GM12878 (cell line): ENCODE results near the gene SEMA4D. TPM values are rescaled to one million over a fixed set of nuclear protein-coding genes. Genes with fewer than 3 reads are reported as not detected.
A peak's percentile ranks its signal among the peaks of the same experiment; 100 is the strongest.

Experiments used
- ATAC-seq: fragments of 200-7000 bp; cut with Tn5 transposase; 3 replicates; pipeline ENCODE4 v1.9.1; 2020; ENCODE audit warnings: mild to moderate bottlenecking, moderate library complexity
- BruUV-seq: library from RNA; stranded (reverse); fragments of 400-500 nt; replicated peaks from 2 replicates; lab custom pipeline; 2021; lab: Mats Ljungman, UMichigan
- CTCF ChIA-PET: fragments of 300-600 bp; sonication (Branson Sonifier 250); formaldehyde crosslinking; extraction: SDS; loops from one replicate; lab custom pipeline; 2021; ENCODE audit warnings: inconsistent platforms; lab: Yijun Ruan, JAX
- POLR2A ChIA-PET: fragments of 350-600 bp; formaldehyde crosslinking; extraction: SDS; loops from one replicate; lab custom pipeline; 2021; ENCODE audit warnings: inconsistent platforms; lab: Charles Lee
- RAD21 ChIA-PET: fragments of 300-600 bp; sonication (Branson Sonifier 250); formaldehyde crosslinking; loops from one replicate; lab custom pipeline; 2023; ENCODE audit warnings: antibody characterized with exemption; ENCODE audit not compliant: unreplicated experiment; lab: Charles Lee
- SMC1A ChIA-PET: fragments of 300-600 bp; sonication (Branson Sonifier 250); formaldehyde crosslinking; loops from one replicate; lab custom pipeline; 2023; ENCODE audit not compliant: unreplicated experiment, uncharacterized antibody; lab: Charles Lee
- DNase-seq: peaks from one replicate; pipeline ENCODE4 v3.0.0-alpha.2; 2011; ENCODE audit warnings: low read depth, low spot score
- FAIRE-seq: peaks from 3 replicates; lab custom pipeline; 2011; peaks lifted over from hg19 to GRCh38; lab: Jason Lieb, UNC
- H2AFZ ChIP-seq: 2 replicates; pipeline ENCODE4 v1.6.0; 2011; ENCODE audit warnings: low read depth, low read length, control low read depth; ENCODE audit not compliant: control insufficient read depth
- H3K27ac ChIP-seq: 2 replicates; pipeline ENCODE4 v1.5.1; 2011; ENCODE audit warnings: control low read depth; ENCODE audit not compliant: control insufficient read depth, insufficient read depth
- H3K27me3 ChIP-seq, 2 experiments: replicated peaks in 1 of 2; 2 replicates each; pipeline versions ENCODE4 v1.6.0 to v1.6.1; 2011; ENCODE audit warnings: low read length in 1 of 2; ENCODE audit not compliant: control insufficient read depth in 2 of 2, insufficient read depth in 2 of 2
- H3K36me3 ChIP-seq, 2 experiments: 2 replicates each; pipeline ENCODE4 v1.5.1; 2011; ENCODE audit warnings: low read length in 1 of 2; ENCODE audit not compliant: control insufficient read depth in 2 of 2, insufficient read depth in 2 of 2
- H3K4me1 ChIP-seq: 2 replicates; pipeline ENCODE4 v1.6.1; 2011; ENCODE audit warnings: mild to moderate bottlenecking, low read length, moderate library complexity, mixed read lengths; ENCODE audit not compliant: control insufficient read depth, insufficient read depth
- H3K4me2 ChIP-seq: 2 replicates; pipeline ENCODE4 v1.6.0; 2011; ENCODE audit warnings: control low read depth; ENCODE audit not compliant: control insufficient read depth, insufficient read depth
- H3K4me3 ChIP-seq: fragments of 200-600 bp; sonication (generic); 2 replicates; pipeline ENCODE4 v1.5.1; 2016
- H3K79me2 ChIP-seq: 2 replicates; pipeline ENCODE4 v1.6.0; 2011; ENCODE audit warnings: low read length; ENCODE audit not compliant: control insufficient read depth, insufficient read depth
- H3K9ac ChIP-seq: 2 replicates; pipeline ENCODE4 v1.8.0; 2011; ENCODE audit warnings: low read length, control low read depth, mixed read lengths; ENCODE audit not compliant: control insufficient read depth, insufficient read depth
- H3K9me3 ChIP-seq: replicated peaks from 3 replicates; pipeline ENCODE4 v1.5.1; 2011; ENCODE audit warnings: mild to moderate bottlenecking, low read length; ENCODE audit not compliant: control insufficient read depth, insufficient read depth
- H4K20me1 ChIP-seq: 2 replicates; pipeline ENCODE4 v1.6.0; 2011; ENCODE audit not compliant: control insufficient read depth, insufficient read depth
- CBX3 ChIP-seq: fragments of 200-600 bp; sonication (generic); IDR thresholded peaks from 2 replicates; pipeline ENCODE4 v1.6.1; 2016; ENCODE audit warnings: low read depth, borderline replicate concordance
- EED ChIP-seq: sonication (generic); IDR thresholded peaks from 2 replicates; pipeline ENCODE4 v1.6.1; 2016; ENCODE audit warnings: antibody characterized with exemption, low read depth
- EZH2 ChIP-seq: IDR thresholded peaks from 2 replicates; pipeline ENCODE4 v1.6.1; 2012; ENCODE audit warnings: low read depth, mild to moderate bottlenecking, control low read depth, inconsistent platforms, low read length, borderline replicate concordance; ENCODE audit not compliant: control insufficient read depth
- HCFC1 ChIP-seq: fragments of 150-350 bp; IDR thresholded peaks from 2 replicates; pipeline ENCODE4 v1.6.1; 2014; ENCODE audit warnings: low read length
- HSF1 ChIP-seq: fragments of 150-350 bp; IDR thresholded peaks from 2 replicates; pipeline ENCODE4 v1.6.1; 2014; ENCODE audit warnings: mild to moderate bottlenecking, low read depth, low read length
- JUND ChIP-seq: IDR thresholded peaks from 2 replicates; pipeline ENCODE4 v1.6.1; 2012; ENCODE audit warnings: low read depth, mild to moderate bottlenecking, low read length, improper control_type of control experiment, moderate library complexity
- NFIC ChIP-seq: IDR thresholded peaks from 2 replicates; pipeline ENCODE4 v1.6.1; 2012; ENCODE audit warnings: low read depth, mild to moderate bottlenecking, inconsistent platforms, low read length, moderate library complexity
- WRNIP1 ChIP-seq: IDR thresholded peaks from 2 replicates; pipeline ENCODE4 v1.6.1; 2011; ENCODE audit warnings: low read depth, low read length, improper control_type of control experiment, borderline replicate concordance
- ZSCAN29 ChIP-seq: fragments of 450-650 bp; IDR thresholded peaks from 2 replicates; pipeline ENCODE4 v1.6.1; 2017; ENCODE audit warnings: mild to moderate bottlenecking, moderate library complexity
- WGBS: methylation state at CpG from one replicate; pipeline ENCODE4 v1.1.6; 2016; ENCODE audit warnings: low lambda C conversion rate; ENCODE audit not compliant: insufficient replicate concordance, insufficient coverage; ENCODE audit errors: missing lambda C conversion rate; 5-methylcytosine and 5-hydroxymethylcytosine counted together
- in situ Hi-C: fragments of 300-500 bp; cut with MboI; formaldehyde crosslinking; loops from 9 replicates; pipeline ENCODE4 v1.14.3; 2018; ENCODE audit warnings: mixed read lengths
- intact Hi-C: fragments of 100-400 bp; cut with micrococcal nuclease; formaldehyde crosslinking; loops from one replicate; pipeline ENCODE4 v1.14.2; 2022; ENCODE audit not compliant: unreplicated experiment
- polyA plus RNA-seq, 11 experiments: library from polyadenylated mRNA; depleted of rRNA in 4 of 11; unstranded in 6 of 11; stranded (reverse) in 5 of 11; fragments of >200 nt; fragmentation: Nextera tagmentation in 4 of 11; fragmentation: Illumina TruSeq in 1 of 11; extraction: Ambion mirVana in 4 of 11; extraction: Trizol in 1 of 11; gene quantifications; 1 replicate in 1 of 11; 2 replicates in 10 of 11; pipeline versions ENCODE4 v1.2.1 to v1.2.3, GENCODE V29; 2011 to 2016; ENCODE audit warnings: inconsistent platforms in 2 of 11, missing spikeins in 2 of 11, low read depth in 1 of 11
- total RNA-seq, 4 experiments: library from RNA; depleted of rRNA in 3 of 4; stranded (reverse); fragments of >200 nt in 3 of 4; fragmentation: Illumina TruSeq in 1 of 4; extraction: Trizol in 1 of 4; gene quantifications; 2 replicates each; pipeline versions ENCODE4 v1.2.1 to v1.2.3, GENCODE V29; 2013 to 2021

Gene SEMA4D
- total and polyA plus RNA-seq, 10 of the 15 experiments (the other 5 are each of a cell fraction or from before 2014, with no cell fraction given) = 15.1 to 136 (median 39.6) TPM

- no peak overlapping the region for H2AFZ ChIP-seq
- H3K4me1 ChIP-seq = peaks cover 46% of the 10 kb centered on the region
- RAD21 ChIA-PET = interaction anchor here (1.1 kb wide), 1 partner anchor 86 kb away, joined by 3 read pairs; no protein-coding TSS in a partner anchor
- no peak for DNase-seq
- TF ChIP-seq ZSCAN29 (no peak), JUND (no peak), HCFC1 (no peak), EED (no peak), EZH2 (no peak), WRNIP1 (no peak), NFIC (no peak), HSF1 (no peak), CBX3 (no peak)
- BruUV-seq = no TSS peak
- WGBS = 31% methylated on average over 9 of the region's 9 CpGs
- H3K9ac ChIP-seq = no peak overlapping the region
- CTCF ChIA-PET = interaction anchor here (1.4 to 4.4 kb wide), 2 partner anchors 27 to 57 kb away, joined by 4 to 22 read pairs; no protein-coding TSS in a partner anchor
- in situ Hi-C loops = no loop called here
- peaks cover 0 to 5% of the 10 kb centered on the region in 2 experiments; a peak in 1 of 4 replicates for H3K36me3 ChIP-seq
- no peak overlapping the region for H3K27ac ChIP-seq
- peaks cover 8% of the 10 kb centered on the region; the same call in 1 of the 2 replicates for H4K20me1 ChIP-seq
- ATAC-seq = peak; percentile 51
- H3K27me3 ChIP-seq = no peaks in the 10 kb centered on the region
- peak overlapping the region; percentile 31; the same call in 1 of the 2 replicates for H3K4me3 ChIP-seq
- SMC1A ChIA-PET = interaction anchor here (1.5 to 3.8 kb wide), 3 partner anchors 27 to 65 kb away, joined by 3 to 26 read pairs (median 4); no protein-coding TSS in a partner anchor
- FAIRE-seq = no peak
- intact Hi-C loops = loop anchor here (10.0 kb wide), 1 partner anchor 177 kb away; the partner anchor contains the start of genes CKS2 and SECISBP2
- peak overlapping the region; percentile 74 for H3K4me2 ChIP-seq
- POLR2A ChIA-PET = interaction anchor here (1.1 to 1.5 kb wide), 2 partner anchors 27 to 73 kb away, joined by 3 to 4 read pairs; no protein-coding TSS in a partner anchor
- peaks cover 98% of the 10 kb centered on the region for H3K79me2 ChIP-seq
- H3K9me3 ChIP-seq = no peaks in the 10 kb centered on the region
Measured at GRCh38 chr9:89491694-89492093, 6.2 kb downstream of the SEMA4D start.
